Heart right ventricle (tissue), 16 donors: ENCODE data around the gene FGF14. TPM values are rescaled to one million over a fixed set of nuclear protein-coding genes. Genes with fewer than 3 reads are reported as not detected.

Source experiments
- ATAC-seq, 8 donors: fragments of 200-7000 bp; cut with Tn5 transposase; one replicate each; pipeline ENCODE4 v1.9.1; 2020; ENCODE audit warnings: mild to moderate bottlenecking in 8 of 8, moderate library complexity in 8 of 8, moderate number of reproducible peaks in 1 of 8
- DNase-seq, 2 donors: peaks; one replicate each; pipeline ENCODE4 v3.0.0-alpha.2; 2020
- H3K27ac ChIP-seq, 10 donors: fragments of 200-600 bp; sonication (generic) in 2 of 10; one replicate each; pipeline versions ENCODE4 v1.5.0 to v1.8.0; 2020 to 2022; ENCODE audit warnings: mild to moderate bottlenecking in 3 of 10
- H3K27me3 ChIP-seq, 7 donors: fragments of 200-600 bp; one replicate each; pipeline ENCODE4 v1.8.0; 2021 to 2022; ENCODE audit warnings: mild to moderate bottlenecking in 2 of 7
- H3K36me3 ChIP-seq, 9 donors: fragments of 200-600 bp; sonication (generic) in 1 of 9; one replicate each; pipeline versions ENCODE4 v1.5.0 to v1.8.0; 2020 to 2022; ENCODE audit warnings: mild to moderate bottlenecking in 2 of 9
- H3K4me1 ChIP-seq, 9 donors: fragments of 200-600 bp; sonication (generic) in 1 of 9; one replicate each; pipeline versions ENCODE4 v1.5.0 to v1.8.0; 2020 to 2022; ENCODE audit warnings: mild to moderate bottlenecking in 4 of 9
- H3K4me3 ChIP-seq, 10 donors: fragments of 200-600 bp; sonication (generic) in 2 of 10; one replicate each; pipeline versions ENCODE4 v1.5.0 to v1.8.0; 2020 to 2022; ENCODE audit warnings: mild to moderate bottlenecking in 7 of 10, moderate library complexity in 2 of 10
- H3K9me3 ChIP-seq, 11 donors: fragments of 200-600 bp in 10 of 11; sonication (generic) in 2 of 11; one replicate each; pipeline versions ENCODE4 v1.5.0 to v1.8.0; 2013 to 2022; ENCODE audit warnings: mild to moderate bottlenecking in 2 of 11, control low read depth in 1 of 11, moderate library complexity in 1 of 11
- CTCF ChIP-seq, 9 donors: fragments of 200-600 bp; sonication (generic) in 2 of 9; IDR thresholded peaks; one replicate each; pipeline versions ENCODE4 v1.5.0 to v1.8.0; 2021 to 2022; ENCODE audit warnings: antibody characterized with exemption in 9 of 9, mild to moderate bottlenecking in 5 of 9, moderate library complexity in 1 of 9
- WGBS, 2 donors: extraction: QIAGEN DNeasy Blood & Tissue Kit; methylation state at CpG; one replicate each; pipeline ENCODE4 v1.1.7; 2013; ENCODE audit warnings: inconsistent platforms in 1 of 2; 5-methylcytosine and 5-hydroxymethylcytosine counted together
- intact Hi-C, 10 donors: fragments of 100-400 bp; cut with DNase I; formaldehyde crosslinking; loops; one replicate each; pipeline versions ENCODE4 v1.11.1 to v1.14.2; 2022
- polyA plus RNA-seq, 2 donors: library from polyadenylated mRNA; stranded (reverse); fragments of 200-250 nt; gene quantifications; one replicate each; pipeline ENCODE4 v1.2.3, GENCODE V29; 2013
- total RNA-seq, 10 donors: library from RNA; stranded (reverse); fragmentation: NEBNext Ultra II Directional in 3 of 10; extraction: Animal tissue kit (Norgen Biotek cat#: 25700) in 3 of 10; gene quantifications; one replicate each; pipeline versions ENCODE4 v1.2.1 to v1.2.4, GENCODE V29; 2021 to 2023
- donor health status: Arrhythmogenic right ventricular cardiomyopathy.
- donor health status: ischemic (EF 13 %, LVEDD 7.1; RV severe dilation, severe dysfunction).
- donor health status: healthy with polysubstance abuse.
- donor health status: DM: no; HTN: yes; CAD: no.
- donor health status: DM: no; HTN: no; CAD: no.
- donor health status: ischemic (EF 25% LVEDD 6.9; RV normal size, moderate dysfunction).
- donor health status: ischemic (EF 25% LVEDD 5.7; RV mildly dilated, moderate dysfunction).
- donor health status: healthy.
- donor health status: DM: yes; HTN: yes; CAD: no.
- donor health status: Ischemic cardiomyopathy.
- donor health status: ischemic (EF 35%, LVEDD 5.7; RV mildly dilated, moderate dysfunction).
- donor health status: nonischemic (EF 11% LVEDD 7.7; RV severe dilation, severe dysfunction).
- donor health status: DM: yes; HTN: yes; CAD: no.
- donor health status: PGD.
- donor health status: ischemic (EF 29% LVEDD 5.4; RV normal size, mild dysfunction).
- donor health status: nonischemic (EF 23%, LVEDD 6.1; RV moderate dilation, normal function).

FGF14 gene
- total and polyA plus RNA-seq, 12 donors = 0.20 to 7.8 (median 5.3) TPM

GRCh38 chr13:102198418-102199311 is 203.2 kb downstream of the FGF14 start:
- H3K9me3 ChIP-seq = no peaks in the 10 kb centered on the region
- no peaks in the 10 kb centered on the region for H3K27me3 ChIP-seq
- no peak for TF ChIP-seq CTCF (IDR thresholded peaks at IDR 0.05)
- no peaks in the 10 kb centered on the region for H3K36me3 ChIP-seq
- DNase-seq = no peak
- 78 to 79% methylated on average over 7 of the region's 7 CpGs for WGBS, 2 donors
- ATAC-seq = peak in 1 of 8 donors; percentile 52
- intact Hi-C loops = loop anchor here in 5 of 10 donors (5.0 to 10.0 kb wide), 3 partner anchors 256 to 266 kb away; no protein-coding TSS in a partner anchor
- peaks cover 0 to 5% (median 0%) of the 10 kb centered on the region in 9 donors for H3K4me1 ChIP-seq
- no peak overlapping the region for H3K4me3 ChIP-seq
- peak overlapping the region in 3 of 10 donors; percentile 4 to 16 (median 6) for H3K27ac ChIP-seq

- no peaks in the 10 kb centered on the region for H3K27me3 ChIP-seq
- H3K4me3 ChIP-seq = no peak overlapping the region
- intact Hi-C loops = loop anchor here in 5 of 10 donors (5.0 to 10.0 kb wide), 3 partner anchors 258 to 268 kb away; no protein-coding TSS in a partner anchor
- peaks cover 0 to 5% (median 0%) of the 10 kb centered on the region in 9 donors for H3K4me1 ChIP-seq
- WGBS, 2 donors = 59 to 70% methylated on average over 1 of the region's 1 CpG
- H3K27ac ChIP-seq = no peak overlapping the region
- peak in 7 of 9 donors; percentile 22 to 49 (median 36) for TF ChIP-seq CTCF (IDR thresholded peaks at IDR 0.05)
- H3K36me3 ChIP-seq = no peaks in the 10 kb centered on the region
- no peaks in the 10 kb centered on the region for H3K9me3 ChIP-seq
- no peak for DNase-seq
- peak in 1 of 8 donors; percentile 45 for ATAC-seq
Measured at GRCh38 chr13:102197193-102197592, 204.7 kb downstream of the FGF14 start.

GRCh38 chr13:102195566-102196462 is 206.0 kb downstream of the FGF14 start:
- Histone ChIP-seq H3K36me3 (no peaks in the 10 kb centered on the region), H3K4me1 (peaks cover 0 to 5% (median 0%) of the 10 kb centered on the region in 9 donors), H3K9me3 (no peaks in the 10 kb centered on the region), H3K27ac (peak overlapping the region in 5 of 10 donors; percentile 7 to 45 (median 16)), H3K4me3 (no peak overlapping the region), H3K27me3 (no peaks in the 10 kb centered on the region)
- ATAC-seq = peak in 2 of 8 donors; percentile 44 to 55
- intact Hi-C loops = loop anchor here in 5 of 10 donors (5.0 to 10.0 kb wide), 3 partner anchors 259 to 269 kb away; no protein-coding TSS in a partner anchor
- no peak for DNase-seq
- no peak for TF ChIP-seq CTCF (IDR thresholded peaks at IDR 0.05)
- WGBS, 2 donors = 55 to 60% methylated on average over 4 of the region's 4 CpGs

GRCh38 chr13:102192858-102193257 is 209.0 kb downstream of the FGF14 start:
- 87 to 93% methylated on average over 2 of the region's 2 CpGs for WGBS, 2 donors
- ATAC-seq (no peak), DNase-seq (no peak)
- no peaks in the 10 kb centered on the region for H3K9me3 ChIP-seq
- no peak for TF ChIP-seq CTCF (IDR thresholded peaks at IDR 0.05)
- H3K4me1 ChIP-seq = peaks cover 0 to 5% (median 0%) of the 10 kb centered on the region in 9 donors
- intact Hi-C loops = loop anchor here in 2 of 10 donors (10.0 kb wide), 2 partner anchors 262 to 272 kb away; no protein-coding TSS in a partner anchor
- H3K4me3 ChIP-seq = no peak overlapping the region
- H3K36me3 ChIP-seq = no peaks in the 10 kb centered on the region
- no peak overlapping the region for H3K27ac ChIP-seq
- no peaks in the 10 kb centered on the region for H3K27me3 ChIP-seq
